Suprapubic skin (tissue), 4 donors: Measurements from ENCODE around the gene PCDHGC4.

Experiments
- CTCF ChIP-seq, 2 donors: fragments of 200-600 bp in 1 of 2; fragments of 450-650 bp in 1 of 2; sonication (generic) in 1 of 2; IDR thresholded peaks; one replicate each; pipeline ENCODE4 v1.5.1; 2016 to 2019; ENCODE audit warnings: antibody characterized with exemption in 2 of 2, mild to moderate bottlenecking in 1 of 2, moderate library complexity in 1 of 2
- POLR2A ChIP-seq, 2 donors: fragments of 450-650 bp; IDR thresholded peaks; one replicate each; pipeline ENCODE4 v1.6.1; 2017; ENCODE audit warnings: antibody characterized with exemption in 2 of 2, mild to moderate bottlenecking in 2 of 2, moderate library complexity in 2 of 2
- POLR2AphosphoS5 ChIP-seq, 3 donors: sonication (generic); formaldehyde crosslinking; IDR thresholded peaks; one replicate each; pipeline ENCODE4 v1.6.1; 2017; ENCODE audit warnings: antibody characterized with exemption in 3 of 3

GRCh38 chr5:141534492-141535213 is 49.8 kb downstream of the PCDHGC4 start:
- no peak for TF ChIP-seq CTCF (IDR thresholded peaks at IDR 0.05)
- no peak for TF ChIP-seq POLR2A (IDR thresholded peaks at IDR 0.05)
- TF ChIP-seq POLR2AphosphoS5 (IDR thresholded peaks at IDR 0.05), result no peak
